Panc1 (cell line): ENCODE measurements around the gene TRRAP. TPM values are rescaled to one million over a fixed set of nuclear protein-coding genes. Genes with fewer than 3 reads are reported as not detected.

Experiments
- ATAC-seq: fragments of 200-7000 bp; cut with Tn5 transposase; 2 replicates; pipeline ENCODE4 v1.9.1; 2020; ENCODE audit warnings: mild to moderate bottlenecking, moderate library complexity
- Bru-seq: library from RNA; stranded (reverse); fragments of 400-500 nt; gene quantifications from one replicate; lab custom pipeline; 2021; lab: Mats Ljungman, UMichigan
- BruChase-seq, 2 experiments: library from RNA; stranded (reverse); fragments of 400-500 nt; gene quantifications; one replicate each; lab custom pipeline; 2021; lab: Mats Ljungman, UMichigan
- BruUV-seq: library from RNA; stranded (reverse); fragments of 400-500 nt; replicated peaks from 2 replicates; lab custom pipeline; 2021; lab: Mats Ljungman, UMichigan
- CTCF ChIA-PET: fragments of 300-600 bp; sonication (Branson Sonifier 250); formaldehyde crosslinking; loops from one replicate; lab custom pipeline; 2022; ENCODE audit warnings: antibody characterized with exemption; lab: Charles Lee
- POLR2A ChIA-PET: fragments of 300-600 bp; sonication (Branson Sonifier 250); formaldehyde crosslinking; loops from one replicate; lab custom pipeline; 2022; ENCODE audit warnings: antibody characterized with exemption; lab: Charles Lee
- DNase-seq: peaks from one replicate; pipeline ENCODE4 v3.0.0-alpha.2; 2010; ENCODE audit warnings: low read depth, low spot score
- H3K27ac ChIP-seq: 2 replicates; pipeline ENCODE4 v1.5.1; 2011; ENCODE audit warnings: mild to moderate bottlenecking, low read length, inconsistent platforms
- H3K27me3 ChIP-seq: fragments of 200-500 bp; sonication (Bioruptor generic); 2 replicates; pipeline ENCODE4 v1.6.0; 2014; ENCODE audit warnings: low read length, inconsistent platforms; ENCODE audit not compliant: control insufficient read depth, insufficient read depth
- H3K36me3 ChIP-seq: fragments of 200-500 bp; sonication (Bioruptor generic); 2 replicates; pipeline ENCODE4 v1.5.1; 2014; ENCODE audit warnings: inconsistent platforms, mild to moderate bottlenecking, low read length, moderate library complexity; ENCODE audit not compliant: control insufficient read depth, insufficient read depth
- H3K4me1 ChIP-seq: 2 replicates; pipeline ENCODE4 v1.5.1; 2011; ENCODE audit warnings: inconsistent platforms, mild to moderate bottlenecking, low read length, moderate library complexity; ENCODE audit not compliant: control insufficient read depth, insufficient read depth
- H3K4me3 ChIP-seq, 2 experiments: 2 replicates each; pipeline ENCODE4 v1.5.1; 2011 to 2012; ENCODE audit warnings: low read depth in 2 of 2, low read length in 2 of 2, mild to moderate bottlenecking in 2 of 2, inconsistent platforms in 1 of 2, moderate library complexity in 1 of 2
- H3K9me3 ChIP-seq: fragments of 200-500 bp; sonication (Bioruptor generic); 2 replicates; pipeline ENCODE4 v1.5.1; 2014; ENCODE audit warnings: low read depth, mild to moderate bottlenecking, inconsistent platforms, low read length, moderate library complexity; ENCODE audit not compliant: control insufficient read depth, insufficient read depth
- CTCF ChIP-seq: fragments of 450-650 bp; IDR thresholded peaks from 2 replicates; pipeline ENCODE4 v1.5.1; 2017; ENCODE audit warnings: mild to moderate bottlenecking
- POLR2AphosphoS5 ChIP-seq: IDR thresholded peaks from 2 replicates; pipeline ENCODE4 v1.6.1; 2012; ENCODE audit warnings: mild to moderate bottlenecking, low read depth, low read length, moderate library complexity
- SIN3A ChIP-seq: IDR thresholded peaks from 2 replicates; pipeline ENCODE4 v1.6.1; 2012; ENCODE audit warnings: low read depth, mild to moderate bottlenecking, low read length, moderate library complexity, borderline replicate concordance; ENCODE audit not compliant: insufficient read depth
- TCF7L2 ChIP-seq: IDR thresholded peaks from 2 replicates; pipeline ENCODE4 v1.6.1; 2011; ENCODE audit warnings: mild to moderate bottlenecking, low read depth, low read length, inconsistent platforms
- in situ Hi-C: cut with HindIII; loops from 2 replicates; pipeline ENCODE4 v1.10.0; 2016; ENCODE audit warnings: low sequenced_read_pairs, low pct_unique_long_range_greater_than_20kb
- intact Hi-C: fragments of 100-400 bp; cut with micrococcal nuclease; formaldehyde crosslinking; loops from one replicate; pipeline ENCODE4 v1.10.0; 2022; ENCODE audit not compliant: unreplicated experiment
- long read RNA-seq: library from polyadenylated mRNA; unstranded; transcript quantifications from one replicate; pipeline ENCODE4 v2.0.0, GENCODE V29; 2021; ENCODE audit not compliant: unreplicated experiment
- polyA plus RNA-seq: library from polyadenylated mRNA; unstranded; fragments of >200 nt; gene quantifications from one replicate; pipeline ENCODE4 v1.2.1, GENCODE V29; 2012; ENCODE audit warnings: missing spikeins; ENCODE audit not compliant: insufficient read length
- total RNA-seq: library from RNA; stranded (reverse); gene quantifications from one replicate; pipeline ENCODE4 v1.2.1, GENCODE V29; 2021; ENCODE audit not compliant: unreplicated experiment
- TF ChIP-seq, protein P1 (sequence below), 2 experiments: IDR thresholded peaks; 2 replicates each; pipeline ENCODE4 v1.6.1; 2011 to 2012; ENCODE audit warnings: low read depth in 2 of 2, control low read depth in 1 of 2, low read length in 1 of 2, mild to moderate bottlenecking in 1 of 2, moderate library complexity in 1 of 2; ENCODE audit not compliant: insufficient read depth in 1 of 2

The TRRAP gene
- total RNA-seq (44.9 TPM), Bru-seq, nascent RNA (percentile 82 among the genes with signal in this experiment), BruChase-seq, experiment 1, labeled RNA remaining after a 2-hour chase (percentile 80 among the genes with signal in this experiment), BruChase-seq, experiment 2, labeled RNA remaining after a 6-hour chase (percentile 88 among the genes with signal in this experiment)
- polyA plus RNA-seq: 35.6 TPM
- long read RNA-seq, partial matches to known transcripts: 27 of 40 reads
- long read RNA-seq, other reads (novel, unspliced or antisense): 13 of 40 reads

DNA sequence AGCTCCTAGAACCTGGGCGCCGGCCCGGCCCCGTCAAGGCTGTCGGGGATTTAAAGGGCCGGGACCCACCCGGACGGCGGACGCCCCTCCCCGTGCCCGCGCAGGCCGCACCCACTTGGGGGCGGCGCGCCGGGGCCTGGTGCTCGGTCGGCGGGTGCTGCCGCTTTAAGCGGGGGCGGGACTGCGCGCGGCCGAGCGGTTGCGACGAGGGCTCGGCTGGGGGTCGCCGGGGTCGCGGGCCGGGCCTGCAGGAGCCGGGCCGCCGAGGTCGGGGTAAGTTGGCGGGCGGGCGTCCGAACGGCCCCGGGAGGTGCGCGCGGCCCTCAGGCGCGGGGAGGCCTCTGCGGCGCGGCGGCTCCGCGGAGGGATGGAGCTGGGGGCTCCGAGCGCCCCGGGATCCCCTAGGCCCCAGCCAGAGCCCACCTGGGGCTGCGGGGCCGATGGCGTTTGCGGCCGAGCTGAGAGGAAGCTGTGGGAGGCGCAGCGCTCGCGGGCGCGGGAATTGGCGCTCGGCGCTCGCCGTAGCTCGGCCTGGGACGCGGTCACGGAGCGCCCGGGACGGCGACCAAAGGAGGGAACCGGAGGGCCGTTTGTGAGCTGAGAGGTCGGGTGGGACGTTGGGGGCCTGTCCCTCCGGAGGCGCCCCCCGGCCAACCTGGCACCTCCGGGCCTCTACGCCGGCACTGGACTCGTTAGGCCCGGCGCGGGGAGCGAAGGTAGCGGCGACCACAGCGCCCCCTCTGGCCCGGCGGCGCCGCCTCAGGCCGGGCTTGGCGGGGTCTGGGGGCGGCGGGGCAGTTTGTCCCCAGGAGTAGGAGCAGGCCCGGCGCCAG lies at the start of gene TRRAP:
TRRAP (plus strand) TSS at position 168 of the 833 bp plus-strand sequence. CDS start 2,619 bp downstream, outside the sequence.
- intact Hi-C loops (no loop called here), in situ Hi-C loops (no loop called here)
- Histone ChIP-seq H3K36me3 (peaks cover 6% of the 10 kb centered on the region; the same call in 1 of the 2 replicates), H3K27ac (peak within 1 kb of the TSS; percentile 84), H3K27me3 (no peaks in the 10 kb centered on the region), H3K9me3 (no peaks in the 10 kb centered on the region), H3K4me3 (peak within 1 kb of the TSS; percentile 89 to 99), H3K4me1 (0 out of 2 replicates have a peak, but pooled peaks cover 4% of the 10 kb centered on the region)
- DNase-seq: no peak
- peak; percentile 96 for ATAC-seq
- TF ChIP-seq POLR2AphosphoS5 (peak; percentile 49), TCF7L2 (no peak), SIN3A (peak; percentile 63; the same call in 1 of the 2 replicates), CTCF (peak; percentile 98)
- TF ChIP-seq, protein P1, sequence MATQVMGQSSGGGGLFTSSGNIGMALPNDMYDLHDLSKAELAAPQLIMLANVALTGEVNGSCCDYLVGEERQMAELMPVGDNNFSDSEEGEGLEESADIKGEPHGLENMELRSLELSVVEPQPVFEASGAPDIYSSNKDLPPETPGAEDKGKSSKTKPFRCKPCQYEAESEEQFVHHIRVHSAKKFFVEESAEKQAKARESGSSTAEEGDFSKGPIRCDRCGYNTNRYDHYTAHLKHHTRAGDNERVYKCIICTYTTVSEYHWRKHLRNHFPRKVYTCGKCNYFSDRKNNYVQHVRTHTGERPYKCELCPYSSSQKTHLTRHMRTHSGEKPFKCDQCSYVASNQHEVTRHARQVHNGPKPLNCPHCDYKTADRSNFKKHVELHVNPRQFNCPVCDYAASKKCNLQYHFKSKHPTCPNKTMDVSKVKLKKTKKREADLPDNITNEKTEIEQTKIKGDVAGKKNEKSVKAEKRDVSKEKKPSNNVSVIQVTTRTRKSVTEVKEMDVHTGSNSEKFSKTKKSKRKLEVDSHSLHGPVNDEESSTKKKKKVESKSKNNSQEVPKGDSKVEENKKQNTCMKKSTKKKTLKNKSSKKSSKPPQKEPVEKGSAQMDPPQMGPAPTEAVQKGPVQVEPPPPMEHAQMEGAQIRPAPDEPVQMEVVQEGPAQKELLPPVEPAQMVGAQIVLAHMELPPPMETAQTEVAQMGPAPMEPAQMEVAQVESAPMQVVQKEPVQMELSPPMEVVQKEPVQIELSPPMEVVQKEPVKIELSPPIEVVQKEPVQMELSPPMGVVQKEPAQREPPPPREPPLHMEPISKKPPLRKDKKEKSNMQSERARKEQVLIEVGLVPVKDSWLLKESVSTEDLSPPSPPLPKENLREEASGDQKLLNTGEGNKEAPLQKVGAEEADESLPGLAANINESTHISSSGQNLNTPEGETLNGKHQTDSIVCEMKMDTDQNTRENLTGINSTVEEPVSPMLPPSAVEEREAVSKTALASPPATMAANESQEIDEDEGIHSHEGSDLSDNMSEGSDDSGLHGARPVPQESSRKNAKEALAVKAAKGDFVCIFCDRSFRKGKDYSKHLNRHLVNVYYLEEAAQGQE (IDR thresholded peaks at IDR 0.05; ENCODE audit: insufficient read depth in 1 of 2, low read depth in 2 of 2, low read length in 1 of 2): no peak
- BruUV-seq: no TSS peak
- ChIA-PET POLR2A (interaction anchor here (0.7 kb wide), 1 partner anchor 8 kb away, joined by 4 read pairs; no protein-coding TSS in a partner anchor), CTCF (interaction anchor here (0.6 to 0.8 kb wide), 4 partner anchors 11 to 593 kb away, joined by 3 to 4 read pairs (median 4); partner anchors contain the start of gene BAIAP2L1)

- ATAC-seq (no peak), DNase-seq (no peak)
- ChIA-PET CTCF (interaction anchor here (0.6 to 1.1 kb wide), 4 partner anchors 20 to 577 kb away, joined by 3 to 5 read pairs (median 4); no protein-coding TSS in a partner anchor), POLR2A (no interaction called here)
- Histone ChIP-seq H3K9me3 (no peaks in the 10 kb centered on the region), H3K4me1 (no peaks in the 10 kb centered on the region), H3K36me3 (no peaks in the 10 kb centered on the region), H3K4me3 (no peak overlapping the region), H3K27ac (no peak overlapping the region), H3K27me3 (no peaks in the 10 kb centered on the region)
- TF ChIP-seq POLR2AphosphoS5: no peak
- TF ChIP-seq SIN3A: no peak
- TF ChIP-seq, protein P1 (IDR thresholded peaks at IDR 0.05; ENCODE audit: insufficient read depth in 1 of 2, low read depth in 2 of 2, low read length in 1 of 2): no peak
- TF ChIP-seq TCF7L2: no peak
- no peak for TF ChIP-seq CTCF
- intact Hi-C loops (no loop called here), in situ Hi-C loops (no loop called here)
- no TSS peak for BruUV-seq
These were observed 47.3 kb upstream of the TRRAP start for GRCh38 chr7:98830972-98831548.
